ENCODE results near the gene DPH7.
A peak's percentile ranks its signal among the peaks of the same experiment; 100 is the strongest.
"Not testable (repeated sequence)": the region's sequence is repeated elsewhere in the genome, so short reads cannot be mapped to it uniquely, and the experiment has no call there.

The DPH7 gene

DNA sequence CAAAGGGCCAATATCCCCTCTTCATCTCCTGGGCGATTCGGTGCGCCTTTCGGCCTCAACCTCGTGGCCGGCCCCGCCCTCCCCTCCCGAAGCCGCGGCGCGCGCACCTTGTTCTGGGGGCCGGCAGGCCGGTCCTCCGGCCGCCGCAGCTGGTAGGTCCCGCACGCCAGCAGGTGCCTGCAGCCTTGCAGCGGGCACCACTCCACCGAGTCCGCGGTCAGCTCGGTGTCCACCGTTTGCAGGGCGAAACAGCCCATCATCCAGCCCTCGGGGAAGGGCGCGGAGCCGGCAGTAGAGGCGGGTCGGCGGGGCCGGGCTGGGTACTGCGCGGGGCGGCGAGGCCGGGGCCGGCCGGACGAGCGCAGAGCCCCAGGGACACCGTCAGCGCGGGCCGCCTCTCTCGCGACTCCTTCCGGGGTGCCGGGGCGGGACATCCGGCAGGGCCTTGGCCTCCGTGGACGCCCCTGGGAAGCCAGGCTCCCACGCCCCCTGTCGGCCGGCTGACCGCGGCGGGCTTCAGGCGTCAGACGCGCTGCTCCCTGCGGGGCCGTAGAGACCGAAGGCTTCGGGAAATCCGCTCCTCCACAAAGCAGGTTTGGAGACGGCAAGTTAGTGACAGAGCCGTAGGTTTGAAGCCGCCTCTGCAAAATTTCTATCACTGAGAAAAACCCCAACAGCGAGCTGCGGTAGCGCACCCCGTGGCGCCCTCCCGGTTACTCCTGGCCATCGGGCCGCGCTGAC, at the start of gene DPH7:
Gene DPH7 (minus strand): TSS at position 408 of the 741 bp plus-strand sequence. CDS start 148 bp downstream, at position 260.
- TF ChIP-seq, protein P1, sequence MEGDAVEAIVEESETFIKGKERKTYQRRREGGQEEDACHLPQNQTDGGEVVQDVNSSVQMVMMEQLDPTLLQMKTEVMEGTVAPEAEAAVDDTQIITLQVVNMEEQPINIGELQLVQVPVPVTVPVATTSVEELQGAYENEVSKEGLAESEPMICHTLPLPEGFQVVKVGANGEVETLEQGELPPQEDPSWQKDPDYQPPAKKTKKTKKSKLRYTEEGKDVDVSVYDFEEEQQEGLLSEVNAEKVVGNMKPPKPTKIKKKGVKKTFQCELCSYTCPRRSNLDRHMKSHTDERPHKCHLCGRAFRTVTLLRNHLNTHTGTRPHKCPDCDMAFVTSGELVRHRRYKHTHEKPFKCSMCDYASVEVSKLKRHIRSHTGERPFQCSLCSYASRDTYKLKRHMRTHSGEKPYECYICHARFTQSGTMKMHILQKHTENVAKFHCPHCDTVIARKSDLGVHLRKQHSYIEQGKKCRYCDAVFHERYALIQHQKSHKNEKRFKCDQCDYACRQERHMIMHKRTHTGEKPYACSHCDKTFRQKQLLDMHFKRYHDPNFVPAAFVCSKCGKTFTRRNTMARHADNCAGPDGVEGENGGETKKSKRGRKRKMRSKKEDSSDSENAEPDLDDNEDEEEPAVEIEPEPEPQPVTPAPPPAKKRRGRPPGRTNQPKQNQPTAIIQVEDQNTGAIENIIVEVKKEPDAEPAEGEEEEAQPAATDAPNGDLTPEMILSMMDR (IDR thresholded peaks at IDR 0.05; ENCODE audit: control insufficient read depth, extremely low read depth, insufficient read depth) = peak; percentile 99
- DNase-seq (ENCODE audit: low read depth) = peak; percentile 64
- H3K4me3 ChIP-seq (ENCODE audit: low read depth, low read length) = peak within 1 kb of the TSS; percentile 84

DNA sequence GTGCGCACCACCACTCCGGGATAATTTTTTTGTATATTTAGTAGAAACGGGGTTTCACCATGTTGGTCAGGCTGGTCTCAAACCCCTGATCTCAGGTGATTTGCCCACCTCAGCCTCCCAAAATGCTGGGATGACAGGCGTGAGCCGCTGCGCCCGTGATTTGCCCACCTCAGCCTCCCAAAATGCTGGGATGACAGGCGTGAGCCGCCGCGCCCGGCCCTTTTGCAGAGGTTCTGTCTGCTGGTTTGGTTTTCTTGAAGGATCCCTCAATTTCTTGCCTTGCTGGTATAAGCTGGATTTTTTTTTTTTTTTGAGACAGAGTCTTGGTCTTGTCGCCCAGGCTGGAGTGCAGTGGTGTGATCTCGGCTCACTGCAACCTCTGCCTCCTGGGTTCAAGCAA, 48.7 kb upstream of the DPH7 start:
- not testable (repeated sequence) for H3K4me3 ChIP-seq (ENCODE audit: low read depth, low read length); DNase-seq (ENCODE audit: low read depth)

DNA sequence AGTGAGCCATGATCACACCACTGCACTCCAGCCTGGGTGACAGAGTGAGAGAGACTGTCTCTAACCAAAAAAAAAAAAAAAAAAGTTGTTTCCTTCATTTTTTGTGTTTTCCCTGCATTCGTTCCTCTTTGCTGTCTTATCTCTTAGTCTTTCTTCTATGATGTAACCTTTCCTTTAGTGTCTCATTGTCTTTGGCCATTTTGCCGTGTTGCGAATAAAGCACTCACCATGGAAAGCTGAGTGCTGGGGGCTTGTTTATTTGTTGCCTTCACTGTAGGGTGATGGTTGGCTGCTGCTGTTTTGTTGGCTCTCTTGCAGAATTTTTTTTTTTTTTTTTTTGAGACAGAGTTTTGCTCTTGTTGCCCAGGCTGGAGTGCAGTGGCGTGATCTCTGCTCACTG, 47.7 kb upstream of the DPH7 start:
- no peak overlapping the region for H3K4me3 ChIP-seq (ENCODE audit: low read depth, low read length)
- TF ChIP-seq, protein P1 (IDR thresholded peaks at IDR 0.05; ENCODE audit: control insufficient read depth, extremely low read depth, insufficient read depth) = no peak
- no peak for DNase-seq (ENCODE audit: low read depth)

DNA sequence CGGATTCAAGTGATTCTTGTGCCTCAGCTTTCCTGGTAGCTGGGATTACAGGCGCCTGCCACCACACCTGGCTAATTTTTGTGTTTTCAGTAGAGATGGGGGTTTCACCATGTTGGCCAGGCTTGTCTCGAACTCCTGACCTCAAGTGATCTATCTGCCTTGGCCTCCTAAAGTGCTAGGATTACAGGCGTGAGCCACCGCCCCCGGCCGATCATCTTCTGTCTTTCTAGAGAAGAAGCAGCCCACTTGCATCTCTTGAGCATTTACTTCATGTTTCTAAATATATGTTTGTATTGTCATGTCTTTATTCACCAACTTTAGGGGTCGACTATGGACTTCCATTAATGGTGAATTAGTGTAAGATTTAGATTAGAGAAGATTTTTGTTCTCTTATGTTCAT, 43.5 kb upstream of the DPH7 start:
- H3K4me3 ChIP-seq (ENCODE audit: low read depth, low read length); DNase-seq (ENCODE audit: low read depth): not testable (repeated sequence)

DNA sequence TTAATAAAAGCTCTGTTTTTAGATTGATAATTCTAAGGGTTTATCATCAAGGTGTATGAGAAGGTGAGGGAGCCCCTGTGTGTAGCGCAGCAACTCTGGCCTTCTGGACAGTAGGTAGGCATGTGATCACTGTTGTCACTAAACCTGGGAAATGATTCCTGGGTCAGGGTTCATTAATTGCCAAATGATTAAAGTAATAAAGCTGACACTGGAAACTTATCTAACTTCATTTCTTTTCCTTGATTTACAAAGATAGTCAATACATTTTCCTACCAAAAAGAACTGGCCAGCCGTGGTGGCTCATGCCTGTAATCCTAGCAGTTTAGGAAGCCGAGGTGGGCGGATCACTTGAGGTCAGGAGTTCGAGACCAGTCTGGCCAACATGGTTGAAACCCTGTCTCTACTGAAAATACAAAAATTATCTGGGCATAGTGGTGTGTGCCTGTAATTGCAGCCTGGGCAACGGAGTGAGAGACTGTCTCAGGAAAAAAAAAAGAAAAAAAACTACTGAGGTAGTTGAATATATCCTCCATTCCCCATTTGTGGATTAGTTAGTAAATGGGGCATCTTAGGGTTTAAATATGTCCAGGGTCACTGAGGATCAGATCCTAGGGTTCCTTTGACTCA, 42.5 kb upstream of the DPH7 start:
- no peak for DNase-seq (ENCODE audit: low read depth)
- TF ChIP-seq, protein P1 (IDR thresholded peaks at IDR 0.05; ENCODE audit: control insufficient read depth, extremely low read depth, insufficient read depth) = peak; percentile 14; the same call in 1 of the 2 replicates
- no peak overlapping the region for H3K4me3 ChIP-seq (ENCODE audit: low read depth, low read length)

DNA sequence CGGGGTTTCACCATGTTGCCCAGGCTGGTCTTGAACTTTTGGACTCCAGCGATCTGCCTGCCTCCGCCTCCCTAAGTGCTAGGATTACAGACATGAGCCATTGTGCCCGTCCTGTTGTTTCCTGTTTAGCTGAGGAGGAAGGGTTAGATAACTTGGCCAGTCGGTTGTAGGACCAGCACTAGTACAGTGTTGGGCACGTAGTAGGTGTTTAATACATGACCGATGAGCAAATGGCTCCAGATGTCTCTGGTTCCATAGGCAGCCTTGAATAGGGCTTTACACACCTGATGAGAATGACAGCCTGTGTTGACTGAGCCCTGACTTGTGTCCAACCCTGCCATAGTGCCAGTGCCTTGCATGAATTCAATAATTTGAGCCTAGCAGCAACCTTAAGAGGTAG, 41.9 kb upstream of the DPH7 start:
- H3K4me3 ChIP-seq (ENCODE audit: low read depth, low read length) = peak overlapping the region; percentile 88
- TF ChIP-seq, protein P1 (IDR thresholded peaks at IDR 0.05; ENCODE audit: control insufficient read depth, extremely low read depth, insufficient read depth) = no peak
- DNase-seq (ENCODE audit: low read depth) = no peak

DNA sequence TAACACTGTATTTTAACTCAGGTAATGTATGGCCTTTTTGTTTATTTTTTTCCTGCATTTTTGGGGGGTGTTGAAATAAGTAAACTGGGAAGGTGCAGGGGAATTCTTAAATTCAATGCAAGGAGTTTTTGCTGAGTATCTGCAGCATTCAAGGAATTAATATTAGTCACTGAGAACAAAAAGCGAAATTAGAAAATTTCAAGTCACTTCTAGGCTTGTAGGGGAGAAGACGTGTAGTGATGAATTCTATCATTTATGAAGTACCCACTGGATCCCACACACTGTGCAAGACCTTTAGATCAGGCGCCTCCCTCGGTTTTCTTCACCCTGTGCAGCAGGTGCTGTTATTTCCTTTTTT, 41.3 kb upstream of the DPH7 start:
- H3K4me3 ChIP-seq (ENCODE audit: low read depth, low read length) = peak overlapping the region; percentile 88
- TF ChIP-seq, protein P1 (IDR thresholded peaks at IDR 0.05; ENCODE audit: control insufficient read depth, extremely low read depth, insufficient read depth) = no peak
- no peak for DNase-seq (ENCODE audit: low read depth)

Data from LNCaP clone FGC (cell line).